HG02798 (cell line): ENCODE measurements around the gene LPAR2.
"Not testable (repeated sequence)": the region's sequence is repeated elsewhere in the genome, so short reads cannot be mapped to it uniquely, and the experiment has no call there.

Source experiments
- ATAC-seq: cut with Tn5 transposase; IDR thresholded peaks from one replicate; pipeline ENCODE4 v1.9.1; 2021; ENCODE audit warnings: mild to moderate bottlenecking; ENCODE audit not compliant: unreplicated experiment, poor library complexity

The LPAR2 gene

GRCh38 chr19:19627621-19628500, at the start of gene LPAR2:
LPAR2 (minus strand) TSS chr19:19628220; CDS start chr19:19627275, 945 bp downstream.
- peak; percentile 69 for ATAC-seq

- ATAC-seq, result no peak
Measured at GRCh38 chr19:19677579-19677978, 49.6 kb upstream of the LPAR2 start.

- no peak for ATAC-seq
Measured at GRCh38 chr19:19674315-19674714, 46.3 kb upstream of the LPAR2 start.

- ATAC-seq, result no peak
Measured at GRCh38 chr19:19672816-19673215, 44.8 kb upstream of the LPAR2 start.

GRCh38 chr19:19670070-19670551, 42.1 kb upstream of the LPAR2 start:
- ATAC-seq, result no peak

- peak; percentile 72 for ATAC-seq
Measured at GRCh38 chr19:19668230-19669012, 40.4 kb upstream of the LPAR2 start, which contains the start of gene ZNF101. ZNF101 (plus strand) TSS chr19:19668839; CDS start chr19:19668964, 125 bp downstream.

GRCh38 chr19:19665420-19665948, 37.5 kb upstream of the LPAR2 start:
- ATAC-seq, result not testable (repeated sequence)

GRCh38 chr19:19663256-19664120, 35.5 kb upstream of the LPAR2 start, which contains the start of gene ATP13A1:
ATP13A1 (minus strand) TSS chr19:19663676; CDS start chr19:19663666, 10 bp downstream.
- ATAC-seq, result peak; percentile 79

- ATAC-seq, result no peak
Measured at GRCh38 chr19:19662871-19663255, 34.8 kb upstream of the LPAR2 start.

- ATAC-seq, result no peak
Measured at GRCh38 chr19:19662344-19662743, 34.3 kb upstream of the LPAR2 start.

GRCh38 chr19:19661675-19662251, 33.7 kb upstream of the LPAR2 start:
- ATAC-seq, result peak; percentile 39

- no peak for ATAC-seq
Measured at GRCh38 chr19:19661141-19661674, 33.2 kb upstream of the LPAR2 start.

- no peak for ATAC-seq
Measured at GRCh38 chr19:19659646-19660245, 31.7 kb upstream of the LPAR2 start.

- no peak for ATAC-seq
Measured at GRCh38 chr19:19657397-19657783, 29.4 kb upstream of the LPAR2 start.

- no peak for ATAC-seq
Measured at GRCh38 chr19:19656451-19657396, 28.7 kb upstream of the LPAR2 start.

- ATAC-seq, result no peak
Measured at GRCh38 chr19:19655641-19656343, 27.8 kb upstream of the LPAR2 start.

GRCh38 chr19:19655051-19655594, 27.1 kb upstream of the LPAR2 start:
- ATAC-seq, result no peak
